Erythroblast (primary cell): ENCODE data around the gene SBK1.

ENCODE experiments used
- GATA1 ChIP-seq: IDR thresholded peaks from 2 replicates; pipeline ENCODE4 v1.6.1; 2011; ENCODE audit warnings: low read depth, mild to moderate bottlenecking, control low read depth, low read length, moderate library complexity
- POLR2A ChIP-seq: IDR thresholded peaks from 2 replicates; pipeline ENCODE4 v1.6.1; 2011; ENCODE audit warnings: mild to moderate bottlenecking, low read length

- TF ChIP-seq POLR2A, result no peak
- no peak for TF ChIP-seq GATA1
Measured at GRCh38 chr16:28303132-28303531, 10.8 kb downstream of the SBK1 start.
